Trophoblast cell (in vitro differentiated cells and primary cell): ENCODE data around the gene MAN1C1.

Source experiments
- DNase-seq, 2 donors: peaks; one replicate each; pipeline ENCODE4 v3.0.0-alpha.2; 2016
- H2AFZ ChIP-seq: 2 replicates; pipeline ENCODE4 v1.6.1; 2013; ENCODE audit warnings: low read length, moderate library complexity, mild to moderate bottlenecking; ENCODE audit not compliant: insufficient read depth, poor library complexity
- H2AK5ac ChIP-seq: 2 replicates; pipeline ENCODE4 v1.6.1; 2013; ENCODE audit warnings: mild to moderate bottlenecking, low read length
- H2BK120ac ChIP-seq: 2 replicates; pipeline ENCODE4 v1.6.1; 2013; ENCODE audit warnings: low read length, mild to moderate bottlenecking, moderate library complexity; ENCODE audit not compliant: insufficient read depth, poor library complexity
- H2BK12ac ChIP-seq: 2 replicates; pipeline ENCODE4 v1.6.1; 2013; ENCODE audit warnings: mild to moderate bottlenecking, low read length, moderate library complexity
- H2BK5ac ChIP-seq: 2 replicates; pipeline ENCODE4 v1.6.1; 2013; ENCODE audit warnings: low read length, low read depth, moderate library complexity, mild to moderate bottlenecking; ENCODE audit not compliant: poor library complexity
- H3K14ac ChIP-seq: 2 replicates; pipeline ENCODE4 v1.6.1; 2013; ENCODE audit warnings: mild to moderate bottlenecking, low read length
- H3K18ac ChIP-seq: 2 replicates; pipeline ENCODE4 v1.6.1; 2013; ENCODE audit warnings: mild to moderate bottlenecking, low read length
- H3K23ac ChIP-seq: 2 replicates; pipeline ENCODE4 v1.6.1; 2013; ENCODE audit warnings: low read length
- H3K27ac ChIP-seq: 2 replicates; pipeline ENCODE4 v1.5.1; 2013; ENCODE audit warnings: low read depth, mild to moderate bottlenecking, inconsistent platforms, low read length, moderate library complexity
- H3K27me3 ChIP-seq: 2 replicates; pipeline ENCODE4 v1.6.1; 2013; ENCODE audit warnings: inconsistent platforms, mild to moderate bottlenecking, low read length, moderate library complexity; ENCODE audit not compliant: insufficient read depth
- H3K36me3 ChIP-seq, 2 experiments: 1 replicate in 1 of 2; 2 replicates in 1 of 2; pipeline ENCODE4 v1.6.1; 2013; ENCODE audit warnings: low read length in 2 of 2, mild to moderate bottlenecking in 2 of 2, moderate library complexity in 1 of 2; ENCODE audit not compliant: insufficient read depth in 2 of 2, control insufficient read depth in 1 of 2
- H3K4ac ChIP-seq: 2 replicates; pipeline ENCODE4 v1.6.1; 2013; ENCODE audit warnings: low read depth, mild to moderate bottlenecking, low read length, moderate library complexity
- H3K4me1 ChIP-seq, 2 experiments: 1 replicate in 1 of 2; 2 replicates in 1 of 2; pipeline ENCODE4 v1.6.1; 2013; ENCODE audit warnings: low read length in 2 of 2, mild to moderate bottlenecking in 2 of 2, moderate library complexity in 1 of 2; ENCODE audit not compliant: insufficient read depth in 2 of 2, control insufficient read depth in 1 of 2
- H3K4me2 ChIP-seq: 2 replicates; pipeline ENCODE4 v1.6.1; 2013; ENCODE audit warnings: inconsistent platforms, mild to moderate bottlenecking, low read length, moderate library complexity
- H3K4me3 ChIP-seq: 2 replicates; pipeline ENCODE4 v1.5.1; 2013; ENCODE audit warnings: mild to moderate bottlenecking, low read depth, low read length, inconsistent platforms
- H3K79me1 ChIP-seq: one replicate; pipeline ENCODE4 v1.6.1; 2013; ENCODE audit warnings: low read length
- H3K79me2 ChIP-seq: 2 replicates; pipeline ENCODE4 v1.6.1; 2013; ENCODE audit warnings: low read length, mild to moderate bottlenecking; ENCODE audit not compliant: control insufficient read depth, insufficient read depth, poor library complexity
- H3K9ac ChIP-seq: 2 replicates; pipeline ENCODE4 v1.6.1; 2013; ENCODE audit warnings: mild to moderate bottlenecking, low read length
- H3K9me3 ChIP-seq: 2 replicates; pipeline ENCODE4 v1.6.1; 2013; ENCODE audit warnings: low read depth, mild to moderate bottlenecking, control low read depth, inconsistent platforms, low read length; ENCODE audit not compliant: insufficient read depth
- H4K12ac ChIP-seq: 2 replicates; pipeline ENCODE4 v1.6.1; 2013; ENCODE audit warnings: low read depth, mild to moderate bottlenecking, low read length, moderate library complexity
- H4K8ac ChIP-seq: 2 replicates; pipeline ENCODE4 v1.6.1; 2013; ENCODE audit warnings: low read depth, mild to moderate bottlenecking, low read length, moderate library complexity
- H4K91ac ChIP-seq: one replicate; pipeline ENCODE4 v1.6.1; 2013; ENCODE audit warnings: low read depth, mild to moderate bottlenecking, low read length, moderate library complexity
- WGBS: extraction: QIAGEN DNeasy Blood & Tissue Kit; methylation state at CpG from one replicate; pipeline ENCODE4 v1.1.7; 2013; ENCODE audit warnings: missing lambda C conversion rate; ENCODE audit not compliant: insufficient read length, insufficient coverage; ENCODE audit errors: extremely low coverage; 5-methylcytosine and 5-hydroxymethylcytosine counted together

MAN1C1 gene

GRCh38 chr1:25700626-25701025, 84.0 kb downstream of the MAN1C1 start:
- no peaks in the 10 kb centered on the region for H3K36me3 ChIP-seq
- no peak overlapping the region for H3K18ac ChIP-seq
- H2AFZ ChIP-seq = no peak overlapping the region
- no peak overlapping the region for H4K12ac ChIP-seq
- no peak for DNase-seq
- no peaks in the 10 kb centered on the region for H3K27me3 ChIP-seq
- no peak overlapping the region for H3K9ac ChIP-seq
- no peak overlapping the region for H3K23ac ChIP-seq
- H3K9me3 ChIP-seq = no peaks in the 10 kb centered on the region
- no peak overlapping the region for H3K4me3 ChIP-seq
- H2BK12ac ChIP-seq = no peak overlapping the region
- no peak overlapping the region for H3K4ac ChIP-seq
- H2AK5ac ChIP-seq = no peak overlapping the region
- no peak overlapping the region for H4K91ac ChIP-seq
- H4K8ac ChIP-seq = no peak overlapping the region
- H3K79me1 ChIP-seq = no peaks in the 10 kb centered on the region
- WGBS = no CpG with 5 or more reads among the region's 7 CpGs
- no peak overlapping the region for H3K14ac ChIP-seq
- H3K27ac ChIP-seq = no peak overlapping the region
- H3K4me1 ChIP-seq = peaks cover 9 to 13% of the 10 kb centered on the region in 2 experiments
- no peak overlapping the region for H2BK5ac ChIP-seq
- H3K4me2 ChIP-seq = no peak overlapping the region
- no peaks in the 10 kb centered on the region for H3K79me2 ChIP-seq
- no peak overlapping the region for H2BK120ac ChIP-seq

GRCh38 chr1:25701030-25701785, 84.6 kb downstream of the MAN1C1 start:
- Histone ChIP-seq H3K23ac (no peak overlapping the region), H4K8ac (no peak overlapping the region), H3K9ac (no peak overlapping the region), H2BK5ac (no peak overlapping the region), H3K4ac (no peak overlapping the region), H3K14ac (no peak overlapping the region), H4K91ac (no peak overlapping the region), H4K12ac (no peak overlapping the region), H2BK12ac (no peak overlapping the region), H3K4me2 (no peak overlapping the region), H3K18ac (no peak overlapping the region), H3K4me3 (no peak overlapping the region), H3K79me1 (no peaks in the 10 kb centered on the region), H3K27ac (no peak overlapping the region), H3K27me3 (no peaks in the 10 kb centered on the region), H3K9me3 (no peaks in the 10 kb centered on the region), H3K36me3 (no peaks in the 10 kb centered on the region), H2BK120ac (no peak overlapping the region), H3K4me1 (peaks cover 8 to 13% of the 10 kb centered on the region in 2 experiments), H2AK5ac (no peak overlapping the region), H3K79me2 (no peaks in the 10 kb centered on the region), H2AFZ (no peak overlapping the region)
- no peak for DNase-seq
- no CpG with 5 or more reads among the region's 9 CpGs for WGBS

GRCh38 chr1:25702101-25702775, 85.6 kb downstream of the MAN1C1 start:
- H3K23ac ChIP-seq = no peak overlapping the region
- no peak overlapping the region for H2BK120ac ChIP-seq
- no peak overlapping the region for H3K4ac ChIP-seq
- peaks cover 8 to 13% of the 10 kb centered on the region in 2 experiments for H3K4me1 ChIP-seq
- no peaks in the 10 kb centered on the region for H3K36me3 ChIP-seq
- H3K79me2 ChIP-seq = no peaks in the 10 kb centered on the region
- H4K12ac ChIP-seq = no peak overlapping the region
- no peak overlapping the region for H3K4me3 ChIP-seq
- H2BK5ac ChIP-seq = no peak overlapping the region
- H3K14ac ChIP-seq = no peak overlapping the region
- H3K9ac ChIP-seq = no peak overlapping the region
- no peaks in the 10 kb centered on the region for H3K79me1 ChIP-seq
- H4K91ac ChIP-seq = no peak overlapping the region
- no peak overlapping the region for H2AFZ ChIP-seq
- H3K9me3 ChIP-seq = no peaks in the 10 kb centered on the region
- no peak overlapping the region for H2BK12ac ChIP-seq
- H3K18ac ChIP-seq = no peak overlapping the region
- DNase-seq = peak in 1 of 2 donors; percentile 61
- no peaks in the 10 kb centered on the region for H3K27me3 ChIP-seq
- no peak overlapping the region for H4K8ac ChIP-seq
- H2AK5ac ChIP-seq = no peak overlapping the region
- WGBS = no CpG with 5 or more reads among the region's 11 CpGs
- no peak overlapping the region for H3K27ac ChIP-seq
- no peak overlapping the region for H3K4me2 ChIP-seq

- no peak overlapping the region for H2AK5ac ChIP-seq
- no peak overlapping the region for H3K9ac ChIP-seq
- H3K4me3 ChIP-seq = no peak overlapping the region
- H2BK120ac ChIP-seq = no peak overlapping the region
- no peak overlapping the region for H2BK5ac ChIP-seq
- no peak overlapping the region for H3K18ac ChIP-seq
- no peak overlapping the region for H2AFZ ChIP-seq
- H3K9me3 ChIP-seq = no peaks in the 10 kb centered on the region
- H4K8ac ChIP-seq = no peak overlapping the region
- H2BK12ac ChIP-seq = no peak overlapping the region
- no peak overlapping the region for H3K14ac ChIP-seq
- H3K79me2 ChIP-seq = no peaks in the 10 kb centered on the region
- no peak overlapping the region for H3K27ac ChIP-seq
- no peaks in the 10 kb centered on the region for H3K79me1 ChIP-seq
- no peak overlapping the region for H3K4ac ChIP-seq
- no peak overlapping the region for H3K4me2 ChIP-seq
- no peak overlapping the region for H4K91ac ChIP-seq
- H3K27me3 ChIP-seq = no peaks in the 10 kb centered on the region
- no peak overlapping the region for H4K12ac ChIP-seq
- H3K36me3 ChIP-seq = no peaks in the 10 kb centered on the region
- no peak overlapping the region for H3K23ac ChIP-seq
- no peak for DNase-seq
- no CpG with 5 or more reads among the region's 5 CpGs for WGBS
- peaks cover 10 to 17% of the 10 kb centered on the region in 2 experiments for H3K4me1 ChIP-seq
Measured at GRCh38 chr1:25703041-25703440, 86.5 kb downstream of the MAN1C1 start.
